GM19467 (cell line): Measurements from ENCODE around the gene CFAP46.
"Not testable (repeated sequence)": the region's sequence is repeated elsewhere in the genome, so short reads cannot be mapped to it uniquely, and the experiment has no call there.

Source experiments
- ATAC-seq: cut with Tn5 transposase; IDR thresholded peaks from one replicate; pipeline ENCODE4 v1.9.1; 2021; ENCODE audit warnings: mild to moderate bottlenecking, moderate library complexity; ENCODE audit not compliant: unreplicated experiment

Gene CFAP46

GRCh38 chr10:132915411-132915810 is 27.0 kb downstream of the CFAP46 start:
- no peak for ATAC-seq

GRCh38 chr10:132914732-132915131 is 27.6 kb downstream of the CFAP46 start:
- no peak for ATAC-seq

- ATAC-seq = no peak
These were observed 28.7 kb downstream of the CFAP46 start for GRCh38 chr10:132913559-132914115.

- ATAC-seq = no peak
These were observed 29.4 kb downstream of the CFAP46 start for GRCh38 chr10:132912713-132913558.

GRCh38 chr10:132912225-132912712 is 30.1 kb downstream of the CFAP46 start:
- ATAC-seq = no peak

GRCh38 chr10:132911786-132912097 is 30.6 kb downstream of the CFAP46 start:
- no peak for ATAC-seq

- ATAC-seq = no peak
These were observed 31.2 kb downstream of the CFAP46 start for GRCh38 chr10:132910901-132911785.

GRCh38 chr10:132910186-132910880 is 32.0 kb downstream of the CFAP46 start:
- ATAC-seq = no peak

GRCh38 chr10:132909491-132910071 is 32.8 kb downstream of the CFAP46 start:
- ATAC-seq = no peak

GRCh38 chr10:132908621-132909295 is 33.6 kb downstream of the CFAP46 start:
- ATAC-seq = no peak

GRCh38 chr10:132907821-132908620 is 34.3 kb downstream of the CFAP46 start:
- ATAC-seq = no peak

- no peak for ATAC-seq
These were observed 35.5 kb downstream of the CFAP46 start for GRCh38 chr10:132906836-132907235.

GRCh38 chr10:132906106-132906505 is 36.3 kb downstream of the CFAP46 start:
- no peak for ATAC-seq

- no peak for ATAC-seq
These were observed 36.7 kb downstream of the CFAP46 start for GRCh38 chr10:132905661-132906060.

- no peak for ATAC-seq
These were observed 37.3 kb downstream of the CFAP46 start for GRCh38 chr10:132904814-132905649.

GRCh38 chr10:132904181-132904813 is 38.1 kb downstream of the CFAP46 start:
- ATAC-seq = no peak

GRCh38 chr10:132902656-132903575 is 39.5 kb downstream of the CFAP46 start:
- ATAC-seq = not testable (repeated sequence)
